IPS-18c (cell line): ENCODE data around the gene ALS2CL.
"Not testable (repeated sequence)": the region's sequence is repeated elsewhere in the genome, so short reads cannot be mapped to it uniquely, and the experiment has no call there.

Experiments used
- H3K4me3 ChIP-seq: 2 replicates; pipeline ENCODE4 v1.7.0; 2013; ENCODE audit warnings: low read depth, mild to moderate bottlenecking, low read length, moderate library complexity; ENCODE audit not compliant: insufficient read depth
- H3K9me3 ChIP-seq: one replicate; pipeline ENCODE4 v1.6.1; 2013; ENCODE audit warnings: mild to moderate bottlenecking, low read length, moderate library complexity; ENCODE audit not compliant: control insufficient read depth, insufficient read depth

The ALS2CL gene, protein sequence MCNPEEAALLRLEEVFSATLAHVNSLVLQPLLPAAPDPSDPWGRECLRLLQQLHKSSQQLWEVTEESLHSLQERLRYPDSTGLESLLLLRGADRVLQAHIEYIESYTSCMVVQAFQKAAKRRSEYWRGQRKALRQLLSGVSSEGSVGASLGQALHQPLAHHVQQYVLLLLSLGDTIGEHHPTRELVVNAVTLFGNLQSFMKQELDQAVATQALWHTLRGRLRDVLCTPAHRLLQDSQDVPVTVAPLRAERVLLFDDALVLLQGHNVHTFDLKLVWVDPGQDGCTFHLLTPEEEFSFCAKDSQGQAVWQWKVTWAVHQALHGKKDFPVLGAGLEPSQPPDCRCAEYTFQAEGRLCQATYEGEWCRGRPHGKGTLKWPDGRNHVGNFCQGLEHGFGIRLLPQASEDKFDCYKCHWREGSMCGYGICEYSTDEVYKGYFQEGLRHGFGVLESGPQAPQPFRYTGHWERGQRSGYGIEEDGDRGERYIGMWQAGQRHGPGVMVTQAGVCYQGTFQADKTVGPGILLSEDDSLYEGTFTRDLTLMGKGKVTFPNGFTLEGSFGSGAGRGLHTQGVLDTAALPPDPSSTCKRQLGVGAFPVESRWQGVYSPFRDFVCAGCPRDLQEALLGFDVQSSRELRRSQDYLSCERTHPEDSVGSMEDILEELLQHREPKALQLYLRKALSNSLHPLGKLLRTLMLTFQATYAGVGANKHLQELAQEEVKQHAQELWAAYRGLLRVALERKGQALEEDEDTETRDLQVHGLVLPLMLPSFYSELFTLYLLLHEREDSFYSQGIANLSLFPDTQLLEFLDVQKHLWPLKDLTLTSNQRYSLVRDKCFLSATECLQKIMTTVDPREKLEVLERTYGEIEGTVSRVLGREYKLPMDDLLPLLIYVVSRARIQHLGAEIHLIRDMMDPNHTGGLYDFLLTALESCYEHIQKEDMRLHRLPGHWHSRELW

DNA sequence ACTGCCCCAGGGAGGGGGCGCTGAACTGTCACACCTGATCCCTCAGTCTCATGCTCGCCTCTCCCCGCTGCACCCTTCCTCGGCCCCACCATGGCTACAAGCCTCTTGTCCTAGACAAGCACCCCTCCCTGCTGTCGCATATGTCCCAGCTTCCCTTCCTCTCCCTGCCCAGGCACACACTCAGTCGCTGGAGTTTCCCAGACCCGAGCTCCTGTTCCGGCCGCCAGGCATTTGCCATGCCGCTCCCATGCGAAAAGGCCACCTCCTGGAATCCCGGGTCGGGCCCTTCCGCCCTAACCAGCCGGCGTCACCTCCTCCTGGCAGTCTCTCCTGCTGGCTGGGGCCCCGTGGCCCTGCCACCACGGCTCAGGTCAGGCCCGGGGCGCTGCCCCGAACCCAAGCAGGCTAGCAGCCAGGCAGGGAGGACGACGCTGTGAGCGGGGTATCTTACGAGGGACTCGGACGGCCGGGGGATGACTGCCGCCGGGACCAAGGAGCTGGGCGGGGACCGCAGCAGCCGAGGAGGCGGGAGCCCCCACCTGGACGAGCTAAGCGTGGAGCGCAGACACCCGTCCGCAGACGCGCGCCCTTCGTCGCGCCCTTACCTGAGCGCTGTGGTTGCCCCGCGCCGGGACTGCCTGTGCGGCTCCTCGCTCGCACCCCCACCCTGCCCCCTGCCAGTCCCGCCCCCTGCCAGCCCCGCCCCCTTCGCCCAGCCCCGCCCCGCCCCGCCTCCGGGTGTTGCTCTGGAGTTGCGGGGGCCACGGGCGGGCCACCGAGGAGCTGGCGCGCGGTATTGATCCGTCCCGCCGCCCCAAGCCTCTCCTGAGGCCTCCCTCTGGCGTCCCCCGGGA, at the start of gene ALS2CL:
Gene ALS2CL, minus strand, starts transcription at position 642 of the 854 bp plus-strand sequence. CDS start 4,239 bp downstream, outside the sequence.
- H3K9me3 ChIP-seq, result no peaks in the 10 kb centered on the region
- peak within 1 kb of the TSS; percentile 72 for H3K4me3 ChIP-seq

DNA sequence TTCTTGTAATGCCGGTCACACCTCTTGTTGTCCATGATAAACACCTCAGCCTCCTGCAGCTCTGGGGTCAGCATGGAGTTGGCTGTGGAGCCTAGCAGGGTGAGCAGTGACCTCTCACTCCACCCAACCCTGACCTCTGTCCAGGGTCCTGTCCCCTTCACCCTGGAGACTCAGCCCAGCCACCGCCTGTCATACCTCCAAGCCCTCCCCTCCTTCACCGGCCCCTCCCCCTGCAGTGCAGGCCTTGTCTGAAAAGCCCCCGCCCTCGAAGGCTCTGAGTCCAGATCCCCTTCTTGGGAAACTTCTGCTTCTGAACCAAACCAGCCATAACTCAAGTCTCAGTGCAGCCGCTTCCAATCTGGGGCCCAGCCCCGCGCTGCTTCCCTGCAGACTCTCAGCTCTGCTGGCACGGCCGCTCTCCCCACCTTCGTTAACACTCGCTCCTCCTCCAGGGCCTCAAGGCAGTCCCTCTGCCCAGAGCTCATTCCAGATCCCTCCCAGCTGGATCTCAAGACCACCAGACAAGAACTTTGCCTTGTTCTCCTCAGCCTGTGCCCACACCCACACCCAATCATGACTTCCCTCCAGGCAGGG, 49.6 kb upstream of the ALS2CL start:
- no peak overlapping the region for H3K4me3 ChIP-seq
- H3K9me3 ChIP-seq, result peaks cover 3% of the 10 kb centered on the region

DNA sequence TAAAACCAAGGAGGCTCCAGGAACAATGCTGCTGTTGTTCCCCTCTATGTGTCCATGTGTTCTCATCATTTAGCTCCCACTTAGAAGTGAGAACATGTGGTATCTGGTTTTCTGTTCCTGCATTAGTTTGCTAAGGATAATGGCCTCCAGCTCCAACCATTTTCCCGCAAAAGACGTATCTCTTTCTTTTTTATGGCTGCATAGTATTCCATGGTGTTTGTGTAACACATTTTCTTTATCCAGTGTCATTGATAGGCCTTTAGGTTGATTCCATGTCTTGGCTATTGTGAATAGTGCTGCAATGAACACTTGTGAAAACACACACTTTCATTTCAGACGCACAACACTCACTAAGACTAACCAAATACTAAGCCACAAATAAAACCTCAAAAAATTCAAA, 46.1 kb upstream of the ALS2CL start:
- not testable (repeated sequence) for H3K9me3 ChIP-seq, H3K4me3 ChIP-seq

DNA sequence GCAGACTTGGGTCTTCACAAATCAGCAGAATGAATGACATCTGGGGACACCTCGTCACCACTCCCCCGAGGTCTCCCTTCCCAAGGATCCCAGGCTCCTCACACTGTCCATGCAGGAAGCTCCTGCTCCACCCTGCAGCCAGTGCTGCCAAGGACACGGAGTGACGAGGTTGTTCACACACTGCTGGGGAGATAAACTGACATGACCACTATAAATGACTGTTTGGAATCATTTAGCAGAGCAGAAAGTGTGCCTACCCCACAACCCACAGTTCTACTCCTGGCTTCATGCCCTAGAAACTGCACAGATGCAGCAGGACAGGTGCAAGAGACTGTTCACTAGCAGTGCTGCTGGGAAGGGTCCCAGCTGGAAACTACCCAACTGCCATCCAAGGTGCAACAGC, 43.9 kb upstream of the ALS2CL start:
- Histone ChIP-seq H3K9me3 (no peaks in the 10 kb centered on the region), H3K4me3 (no peak overlapping the region)

DNA sequence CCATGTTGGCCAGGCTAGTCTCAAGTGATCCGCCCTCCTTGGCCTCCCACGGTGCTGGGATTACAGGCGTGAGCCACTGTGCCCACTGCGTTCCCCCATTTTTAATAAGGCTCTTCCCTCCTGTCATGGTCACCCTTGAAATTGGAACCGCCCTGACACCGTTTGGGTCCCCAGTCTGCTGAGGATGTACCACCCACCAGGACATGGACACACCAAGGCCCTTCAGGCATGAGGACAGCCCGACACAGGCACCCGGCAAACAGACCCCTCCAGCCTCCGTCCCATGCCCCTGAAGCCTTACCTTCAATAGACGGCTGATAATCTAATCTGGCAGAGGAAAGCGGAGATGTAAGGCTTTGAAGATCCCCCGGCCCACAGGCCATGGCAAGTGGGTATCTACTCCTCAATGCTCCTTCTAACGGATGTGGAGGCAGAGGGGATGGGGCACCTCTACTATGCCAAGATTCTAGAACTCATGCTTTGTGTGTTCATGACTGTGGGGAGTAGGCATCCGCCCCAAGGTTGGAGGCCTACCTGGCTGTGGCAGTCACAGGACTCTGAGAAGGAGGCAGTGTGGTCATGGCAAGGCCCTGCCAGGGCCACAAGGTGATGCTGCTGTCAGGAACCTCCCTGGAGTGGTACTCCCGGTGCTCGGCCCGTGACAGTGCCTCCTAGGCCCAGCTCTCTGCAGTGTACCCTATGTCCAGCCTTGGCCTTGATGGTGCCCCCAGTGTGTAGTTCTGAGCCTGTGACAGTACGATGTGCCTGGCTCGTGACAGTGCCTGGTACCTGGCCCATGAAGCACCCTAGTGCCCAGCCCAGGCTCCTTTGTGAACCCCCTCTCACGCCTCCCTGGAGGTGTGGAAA, 42.8 kb upstream of the ALS2CL start:
- H3K9me3 ChIP-seq, result no peaks in the 10 kb centered on the region
- no peak overlapping the region for H3K4me3 ChIP-seq

DNA sequence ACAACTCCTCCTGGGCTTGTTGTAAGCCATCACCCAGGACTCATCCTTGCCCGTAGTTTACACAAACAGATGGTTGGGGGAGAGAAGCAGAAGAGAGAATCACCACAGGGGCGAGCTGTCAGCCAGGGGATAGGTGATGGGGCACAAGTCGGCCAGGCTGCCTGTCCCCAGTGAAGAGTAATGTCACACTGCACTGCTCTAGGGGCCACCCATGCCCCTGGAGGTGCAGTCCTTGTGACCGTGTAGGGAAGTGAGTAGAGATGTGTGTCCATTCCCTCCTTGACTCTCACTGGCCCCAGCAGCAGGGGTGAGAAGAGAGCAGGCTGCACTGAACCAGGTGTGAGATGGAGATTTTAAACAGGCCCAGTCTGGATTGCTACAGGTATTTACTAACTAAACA, 41.3 kb upstream of the ALS2CL start:
- Histone ChIP-seq H3K4me3 (no peak overlapping the region), H3K9me3 (no peaks in the 10 kb centered on the region)

DNA sequence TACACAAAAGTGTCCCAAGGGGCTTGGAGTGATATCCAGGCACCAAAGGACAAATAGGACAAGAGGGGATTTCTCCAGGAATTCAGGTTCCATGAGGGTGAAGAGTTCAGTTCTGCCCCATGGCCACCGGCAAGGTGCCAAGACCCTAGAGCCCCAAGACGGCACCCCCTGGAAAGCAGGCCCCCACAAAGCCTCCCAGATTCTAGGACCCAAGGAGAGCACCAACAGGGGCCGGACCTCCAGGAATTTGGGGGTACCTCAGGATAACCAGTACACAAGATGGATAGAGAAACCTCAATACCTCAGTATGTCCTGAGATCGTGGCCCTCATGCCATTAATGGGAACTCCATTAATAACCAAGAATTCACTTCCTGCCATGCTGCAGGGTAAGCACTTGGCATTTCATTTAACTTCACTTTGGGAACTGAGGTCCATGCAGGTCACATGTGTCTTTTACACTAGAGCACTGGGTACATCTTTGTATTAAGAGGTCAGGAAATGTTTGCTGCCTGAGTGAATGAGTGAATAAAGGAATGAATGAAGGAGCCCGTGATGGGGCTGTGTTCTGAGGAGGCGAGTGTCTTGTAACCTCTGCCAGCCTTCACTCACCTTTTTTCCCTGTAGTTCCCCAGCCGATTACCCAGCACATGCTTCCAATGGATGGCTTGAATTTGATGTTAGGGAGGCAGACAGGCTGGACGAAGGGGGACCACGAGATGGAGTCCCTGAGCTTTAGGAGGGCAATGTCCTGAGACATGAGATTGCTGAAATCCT, 39.7 kb upstream of the ALS2CL start:
- Histone ChIP-seq H3K9me3 (no peaks in the 10 kb centered on the region), H3K4me3 (no peak overlapping the region)

DNA sequence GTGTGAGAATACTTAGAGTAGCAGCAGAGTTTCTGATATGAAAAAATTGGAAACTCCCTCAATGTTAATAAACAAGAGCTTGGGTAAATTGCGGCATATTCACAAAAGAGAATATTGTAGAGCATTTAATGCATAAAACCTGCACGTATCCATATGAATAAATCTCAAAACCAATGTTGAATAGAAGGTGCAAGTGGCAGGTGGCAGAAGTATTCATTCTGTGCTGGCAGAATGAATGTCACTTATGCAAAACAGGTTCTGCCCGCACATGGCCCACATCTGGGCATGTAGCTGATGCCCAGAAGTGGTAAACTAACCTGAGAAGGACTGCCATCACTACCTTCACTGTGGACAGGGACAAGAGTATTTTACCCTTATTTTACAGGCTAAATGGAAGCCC, 38.3 kb upstream of the ALS2CL start:
- Histone ChIP-seq H3K4me3 (no peak overlapping the region), H3K9me3 (no peaks in the 10 kb centered on the region)

DNA sequence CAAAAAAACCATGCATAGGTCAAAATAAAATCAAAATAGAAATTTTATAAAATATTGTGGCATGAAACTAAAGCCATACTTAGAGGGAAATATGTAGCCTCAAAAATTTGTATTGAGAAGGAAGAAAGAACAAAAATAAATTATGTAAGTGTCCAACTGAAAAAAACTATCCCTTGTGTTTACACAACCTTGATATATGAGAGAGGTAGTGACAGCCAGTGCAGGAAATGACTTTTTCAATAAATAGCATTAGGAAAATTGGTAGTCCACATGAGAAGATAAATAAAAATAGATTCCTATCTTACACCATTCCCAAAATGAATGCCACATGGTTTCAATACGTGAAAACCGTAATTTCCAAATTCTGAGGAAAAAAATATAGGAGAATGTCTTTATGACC, 37.3 kb upstream of the ALS2CL start:
- no peaks in the 10 kb centered on the region for H3K9me3 ChIP-seq
- H3K4me3 ChIP-seq, result no peak overlapping the region

DNA sequence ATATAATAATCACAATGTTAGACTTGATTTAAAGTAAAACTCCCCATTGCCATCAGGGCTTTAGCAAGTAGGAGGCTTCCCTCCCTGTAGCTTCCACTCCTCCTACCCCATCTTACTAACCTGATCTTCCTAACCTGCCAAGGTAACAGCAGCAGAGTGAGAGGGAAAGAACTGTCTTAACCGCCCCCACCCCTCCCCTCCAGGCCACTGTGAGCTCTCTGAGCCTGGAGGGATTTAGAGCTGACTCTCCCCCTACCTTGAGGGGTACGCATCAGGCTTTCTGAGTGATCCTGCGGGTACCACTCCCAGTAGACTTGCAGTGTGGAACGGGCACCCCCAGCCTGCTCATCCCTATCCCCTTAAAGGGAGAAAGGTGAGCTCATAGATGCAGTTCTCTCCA, 35.6 kb upstream of the ALS2CL start:
- H3K9me3 ChIP-seq, result no peaks in the 10 kb centered on the region
- H3K4me3 ChIP-seq, result no peak overlapping the region

DNA sequence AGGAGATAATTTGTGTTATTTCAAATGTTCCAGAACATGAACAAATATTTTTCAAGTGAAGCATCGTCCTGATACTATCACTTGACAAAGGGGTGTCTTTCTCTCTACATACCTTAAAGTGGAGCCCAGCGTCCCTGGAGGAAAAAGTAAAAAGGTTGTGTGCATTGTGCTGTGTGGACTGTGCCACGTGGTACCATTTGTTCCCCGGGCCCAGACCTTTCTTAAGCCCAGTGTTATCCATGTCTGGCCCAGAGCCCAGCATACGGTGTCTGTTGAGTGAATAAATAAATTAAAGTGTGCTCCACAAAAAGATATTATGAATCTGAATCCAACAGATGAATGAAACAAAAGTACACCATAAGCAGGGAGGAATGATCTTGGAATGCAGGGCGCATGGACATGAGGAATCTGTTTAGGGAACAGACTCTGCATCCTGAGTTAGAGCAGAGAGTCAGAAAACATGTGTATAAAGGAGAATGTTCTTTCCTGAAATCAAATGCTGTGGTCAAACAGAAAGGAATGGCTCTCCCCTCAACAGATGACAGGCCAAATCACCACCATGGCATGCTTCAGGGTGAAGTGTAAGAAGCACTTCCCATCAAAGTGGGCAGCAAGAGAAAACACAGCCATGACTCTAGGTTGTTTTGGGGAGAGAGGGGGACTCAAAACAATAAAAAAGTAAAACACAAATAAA, 32.3 kb upstream of the ALS2CL start:
- Histone ChIP-seq H3K9me3 (no peaks in the 10 kb centered on the region), H3K4me3 (no peak overlapping the region)

DNA sequence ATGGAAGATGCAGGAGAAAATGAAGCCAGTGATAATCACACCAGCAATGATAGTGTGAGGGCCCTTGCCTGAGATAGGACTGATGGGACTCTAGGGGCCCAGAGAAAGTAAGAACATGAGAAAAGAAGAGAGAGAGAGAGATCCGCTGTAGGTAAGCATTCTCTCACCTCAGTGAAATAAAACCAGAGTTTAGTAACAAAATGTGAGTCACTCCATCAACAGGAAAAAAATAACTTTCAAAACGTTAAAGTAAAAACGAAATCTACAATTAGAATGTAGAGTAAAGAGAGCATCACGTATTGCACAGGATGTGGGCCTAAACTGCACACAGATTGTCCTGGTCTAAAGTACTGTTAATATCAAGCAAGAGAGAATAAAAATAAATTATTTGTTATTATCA, 30.9 kb upstream of the ALS2CL start:
- no peak overlapping the region for H3K4me3 ChIP-seq

DNA sequence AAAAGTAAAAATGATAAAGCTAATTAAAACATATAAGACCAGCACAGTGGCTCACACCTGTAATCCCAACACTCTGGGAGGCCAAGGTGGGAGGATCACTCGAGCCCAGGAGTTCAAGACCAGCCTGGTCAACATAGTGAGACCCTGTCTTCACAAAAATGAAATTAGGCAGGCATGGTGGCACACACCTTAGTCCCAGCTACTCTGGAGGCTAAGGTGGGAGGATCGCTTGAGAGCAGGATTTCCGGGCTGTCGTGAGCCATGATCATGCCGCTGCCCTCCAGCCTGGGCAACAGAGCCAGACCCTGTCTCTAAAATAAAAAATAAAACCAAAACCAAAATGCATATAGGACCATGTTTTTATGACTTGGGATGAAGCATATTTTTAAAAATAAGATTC, 29.0 kb upstream of the ALS2CL start:
- no peak overlapping the region for H3K4me3 ChIP-seq
- peaks cover 2% of the 10 kb centered on the region for H3K9me3 ChIP-seq

More for the DNA sequence above, 30.9 kb upstream of the ALS2CL start:
- H3K9me3 ChIP-seq, result no peaks in the 10 kb centered on the region

DNA sequence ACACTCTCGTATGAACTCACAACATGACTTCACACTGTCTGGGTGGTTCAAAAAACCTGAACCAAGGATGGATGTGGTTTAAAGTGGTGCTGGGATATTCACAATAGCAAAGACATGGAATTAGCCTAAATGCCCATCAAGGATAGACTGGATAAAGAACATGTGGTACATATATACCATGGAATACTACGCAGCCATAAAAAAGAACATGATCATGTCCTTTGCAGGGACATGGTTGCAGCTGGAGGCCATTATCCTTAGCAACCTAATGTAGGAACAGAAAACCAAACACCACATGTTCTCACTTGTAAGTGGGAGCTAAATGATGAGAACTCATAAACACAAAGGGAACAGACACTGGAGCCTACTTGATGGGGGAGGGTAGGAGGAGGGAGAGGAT, 27.5 kb upstream of the ALS2CL start:
- H3K4me3 ChIP-seq, result no peak overlapping the region
- H3K9me3 ChIP-seq, result peaks cover 2% of the 10 kb centered on the region

DNA sequence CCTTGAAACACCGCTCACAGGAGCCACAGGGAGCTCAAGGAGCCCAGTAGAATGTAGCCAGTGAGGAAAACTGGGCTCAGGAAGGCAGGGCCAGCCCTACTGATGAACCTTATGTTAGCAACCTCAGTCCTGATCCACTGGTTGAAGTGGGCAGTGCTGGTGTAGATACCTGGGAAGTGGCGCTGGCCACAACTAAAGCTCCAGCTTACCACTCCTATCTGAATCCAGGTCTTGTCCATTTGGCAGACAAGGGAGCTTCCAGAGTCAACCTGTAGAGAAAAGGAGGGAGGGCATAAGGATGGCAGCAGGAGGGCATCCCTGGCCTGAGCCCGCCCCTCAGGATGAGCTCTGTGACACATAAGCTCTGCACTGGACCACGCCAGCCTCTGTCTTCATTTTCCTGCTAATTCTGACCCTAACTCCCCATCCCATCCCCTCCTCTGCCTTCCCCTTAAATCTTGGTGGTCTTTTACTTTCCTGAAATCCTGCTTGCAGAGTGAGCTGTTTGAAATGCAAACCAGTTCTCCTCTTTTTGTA, 26.3 kb upstream of the ALS2CL start:
- Histone ChIP-seq H3K9me3 (peaks cover 2% of the 10 kb centered on the region), H3K4me3 (no peak overlapping the region)
